ENCODE measurements around the gene PPP3CA.

GRCh38 chr4:100988876-100989275, 358.4 kb downstream of the PPP3CA start:
- TF ChIP-seq CTCF (IDR thresholded peaks at IDR 0.05) (no peak), EP300 (IDR thresholded peaks at IDR 0.05) (no peak), POLR2A (IDR thresholded peaks at IDR 0.05) (no peak)

Data from tibial nerve (tissue), 4 donors.